ENCODE results near the gene DCAF15.

Gene DCAF15

GRCh38 chr19:13931391-13932148, 20.7 kb upstream of the DCAF15 start:
- DNase-seq, result no peak

GRCh38 chr19:13932149-13932637, 20.1 kb upstream of the DCAF15 start:
- DNase-seq, result no peak

- DNase-seq, result no peak
Measured at GRCh38 chr19:13932911-13933393, 19.4 kb upstream of the DCAF15 start.

GRCh38 chr19:13934785-13935109, 17.6 kb upstream of the DCAF15 start:
- DNase-seq, result no peak

- no peak for DNase-seq
Measured at GRCh38 chr19:13935765-13936510, 16.4 kb upstream of the DCAF15 start.

GRCh38 chr19:13937479-13938300, 14.6 kb upstream of the DCAF15 start:
- no peak for DNase-seq

GRCh38 chr19:13938301-13939064, 13.8 kb upstream of the DCAF15 start, which contains the start of gene PODNL1:
TSS of gene PODNL1 (minus strand) at chr19:13938417. CDS start at chr19:13938181, 236 bp downstream.
- DNase-seq, result no peak

GRCh38 chr19:13942023-13942684, 10.2 kb upstream of the DCAF15 start:
- DNase-seq, result no peak

- DNase-seq, result no peak
Measured at GRCh38 chr19:13946414-13946813, 5.9 kb upstream of the DCAF15 start.

- DNase-seq, result no peak
Measured at GRCh38 chr19:13951043-13951442, 1.3 kb upstream of the DCAF15 start.

- no peak for DNase-seq
Measured at GRCh38 chr19:13951799-13952153, 533 bp upstream of the DCAF15 start.

GRCh38 chr19:13952931-13953531, 722 bp downstream of the DCAF15 start:
- DNase-seq, result peak; percentile 34 to 45

GRCh38 chr19:13954185-13954584, 1.9 kb downstream of the DCAF15 start:
- no peak for DNase-seq

GRCh38 chr19:13955662-13956364, 3.5 kb downstream of the DCAF15 start:
- no peak for DNase-seq

- no peak for DNase-seq
Measured at GRCh38 chr19:13956365-13956744, 4.0 kb downstream of the DCAF15 start.

GRCh38 chr19:13957051-13957450, 4.7 kb downstream of the DCAF15 start:
- DNase-seq, result no peak

- DNase-seq, result no peak
Measured at GRCh38 chr19:13958043-13958442, 5.7 kb downstream of the DCAF15 start.

- no peak for DNase-seq
Measured at GRCh38 chr19:13959141-13959961, 7.0 kb downstream of the DCAF15 start.
